KMS-11 (cell line): ENCODE data around the gene C14orf180.

Experiments
- H2AFZ ChIP-seq: fragments of 200-600 bp; sonication (generic); 2 replicates; pipeline ENCODE4 v1.6.1; 2016; ENCODE audit warnings: antibody characterized with exemption, mixed run types, low read depth
- H3K27ac ChIP-seq: fragments of 200-600 bp; sonication (generic); 2 replicates; pipeline ENCODE4 v1.6.1; 2016; ENCODE audit warnings: mild to moderate bottlenecking, mixed run types
- H3K27me3 ChIP-seq: fragments of 200-600 bp; sonication (generic); 2 replicates; pipeline ENCODE4 v1.6.1; 2017; ENCODE audit warnings: mild to moderate bottlenecking, low read depth, mixed run types, moderate library complexity; ENCODE audit not compliant: insufficient read depth
- H3K36me3 ChIP-seq: fragments of 200-600 bp; sonication (generic); 2 replicates; pipeline ENCODE4 v1.6.1; 2017; ENCODE audit warnings: mild to moderate bottlenecking, mixed run types; ENCODE audit not compliant: insufficient read depth
- H3K4me1 ChIP-seq: fragments of 200-600 bp; sonication (generic); 2 replicates; pipeline ENCODE4 v1.6.1; 2016; ENCODE audit warnings: mild to moderate bottlenecking, low read depth, mixed run types; ENCODE audit not compliant: poor library complexity, severe bottlenecking
- H3K4me2 ChIP-seq: fragments of 200-600 bp; sonication (generic); 2 replicates; pipeline ENCODE4 v1.7.0; 2016; ENCODE audit warnings: mild to moderate bottlenecking, mixed run types
- H3K4me3 ChIP-seq: fragments of 200-600 bp; sonication (generic); IDR thresholded peaks from 2 replicates; pipeline ENCODE4 v1.6.1; 2017; ENCODE audit warnings: low read depth, low read length, mixed read lengths; ENCODE audit not compliant: insufficient read depth
- H3K79me2 ChIP-seq: fragments of 200-600 bp; sonication (generic); 2 replicates; pipeline ENCODE4 v1.6.1; 2016; ENCODE audit warnings: low read depth, mixed run types; ENCODE audit not compliant: insufficient read depth
- H3K9ac ChIP-seq: fragments of 200-600 bp; sonication (generic); 2 replicates; pipeline ENCODE4 v1.6.1; 2016; ENCODE audit warnings: mild to moderate bottlenecking, mixed run types
- H4K20me1 ChIP-seq: fragments of 200-600 bp; sonication (generic); 2 replicates; pipeline ENCODE4 v1.6.1; 2016; ENCODE audit warnings: mild to moderate bottlenecking, mixed run types; ENCODE audit not compliant: insufficient read depth
- TF ChIP-seq, protein P1 (sequence below): fragments of 200-600 bp; sonication (generic); conservative IDR thresholded peaks from 2 replicates; pipeline ENCODE4 v1.6.1; 2017; ENCODE audit warnings: low read depth, mild to moderate bottlenecking, antibody characterized with exemption, low read length, moderate library complexity, mixed read lengths

Gene C14orf180

GRCh38 chr14:104595116-104595675 lies 15.6 kb downstream of the C14orf180 start:
- H3K36me3 ChIP-seq: no peaks in the 10 kb centered on the region
- H3K4me3 ChIP-seq: no peak overlapping the region
- H3K4me2 ChIP-seq: no peak overlapping the region
- no peak overlapping the region for H3K27ac ChIP-seq
- H3K4me1 ChIP-seq: no peaks in the 10 kb centered on the region
- peaks cover 31% of the 10 kb centered on the region; the same call in 1 of the 2 replicates for H3K27me3 ChIP-seq
- no peak overlapping the region for H3K9ac ChIP-seq
- H3K79me2 ChIP-seq: no peaks in the 10 kb centered on the region
- no peak overlapping the region for H2AFZ ChIP-seq
- H4K20me1 ChIP-seq: no peaks in the 10 kb centered on the region
- TF ChIP-seq, protein P1, sequence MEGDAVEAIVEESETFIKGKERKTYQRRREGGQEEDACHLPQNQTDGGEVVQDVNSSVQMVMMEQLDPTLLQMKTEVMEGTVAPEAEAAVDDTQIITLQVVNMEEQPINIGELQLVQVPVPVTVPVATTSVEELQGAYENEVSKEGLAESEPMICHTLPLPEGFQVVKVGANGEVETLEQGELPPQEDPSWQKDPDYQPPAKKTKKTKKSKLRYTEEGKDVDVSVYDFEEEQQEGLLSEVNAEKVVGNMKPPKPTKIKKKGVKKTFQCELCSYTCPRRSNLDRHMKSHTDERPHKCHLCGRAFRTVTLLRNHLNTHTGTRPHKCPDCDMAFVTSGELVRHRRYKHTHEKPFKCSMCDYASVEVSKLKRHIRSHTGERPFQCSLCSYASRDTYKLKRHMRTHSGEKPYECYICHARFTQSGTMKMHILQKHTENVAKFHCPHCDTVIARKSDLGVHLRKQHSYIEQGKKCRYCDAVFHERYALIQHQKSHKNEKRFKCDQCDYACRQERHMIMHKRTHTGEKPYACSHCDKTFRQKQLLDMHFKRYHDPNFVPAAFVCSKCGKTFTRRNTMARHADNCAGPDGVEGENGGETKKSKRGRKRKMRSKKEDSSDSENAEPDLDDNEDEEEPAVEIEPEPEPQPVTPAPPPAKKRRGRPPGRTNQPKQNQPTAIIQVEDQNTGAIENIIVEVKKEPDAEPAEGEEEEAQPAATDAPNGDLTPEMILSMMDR: no peak

DNA sequence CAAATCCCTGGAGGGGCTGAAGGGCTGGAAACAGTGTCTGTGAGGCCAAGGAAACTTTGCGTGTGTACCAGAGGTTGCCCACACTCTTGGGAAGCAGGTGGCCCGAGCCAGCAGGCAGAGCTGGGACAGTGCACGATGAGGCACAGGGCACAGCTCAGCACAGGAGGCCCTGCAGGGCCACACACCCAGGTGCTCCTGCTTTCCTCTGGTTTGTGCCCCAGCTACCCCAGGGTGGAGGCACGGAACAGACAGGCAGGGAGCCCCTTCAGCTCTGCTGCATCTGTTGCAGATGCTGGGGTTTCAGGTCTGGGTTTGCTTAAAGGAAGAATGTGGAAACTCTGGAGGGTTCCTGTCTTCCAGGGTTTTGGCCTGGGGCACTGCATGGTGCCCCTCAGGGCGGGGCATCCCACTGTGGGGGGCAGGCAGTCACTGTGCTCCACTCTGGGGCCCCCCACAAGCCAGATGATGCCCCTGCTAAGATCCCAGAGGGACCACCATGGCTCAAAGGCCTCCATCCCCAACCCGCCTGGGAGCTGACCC lies 16.4 kb downstream of the C14orf180 start:
- Histone ChIP-seq H4K20me1 (no peaks in the 10 kb centered on the region), H3K4me3 (no peak overlapping the region), H3K9ac (no peak overlapping the region), H3K36me3 (no peaks in the 10 kb centered on the region), H3K79me2 (no peaks in the 10 kb centered on the region), H3K27ac (no peak overlapping the region), H2AFZ (no peak overlapping the region), H3K27me3 (peaks cover 31% of the 10 kb centered on the region; the same call in 1 of the 2 replicates), H3K4me2 (no peak overlapping the region), H3K4me1 (no peaks in the 10 kb centered on the region)
- TF ChIP-seq, protein P1: no peak

- no peaks in the 10 kb centered on the region for H3K36me3 ChIP-seq
- H3K79me2 ChIP-seq: no peaks in the 10 kb centered on the region
- peaks cover 31% of the 10 kb centered on the region; the same call in 1 of the 2 replicates for H3K27me3 ChIP-seq
- H2AFZ ChIP-seq: no peak overlapping the region
- TF ChIP-seq, protein P1: no peak
- H3K4me2 ChIP-seq: no peak overlapping the region
- no peaks in the 10 kb centered on the region for H3K4me1 ChIP-seq
- no peak overlapping the region for H3K4me3 ChIP-seq
- H3K27ac ChIP-seq: no peak overlapping the region
- no peak overlapping the region for H3K9ac ChIP-seq
- H4K20me1 ChIP-seq: no peaks in the 10 kb centered on the region
Measured at GRCh38 chr14:104596451-104596918, 16.9 kb downstream of the C14orf180 start.

DNA sequence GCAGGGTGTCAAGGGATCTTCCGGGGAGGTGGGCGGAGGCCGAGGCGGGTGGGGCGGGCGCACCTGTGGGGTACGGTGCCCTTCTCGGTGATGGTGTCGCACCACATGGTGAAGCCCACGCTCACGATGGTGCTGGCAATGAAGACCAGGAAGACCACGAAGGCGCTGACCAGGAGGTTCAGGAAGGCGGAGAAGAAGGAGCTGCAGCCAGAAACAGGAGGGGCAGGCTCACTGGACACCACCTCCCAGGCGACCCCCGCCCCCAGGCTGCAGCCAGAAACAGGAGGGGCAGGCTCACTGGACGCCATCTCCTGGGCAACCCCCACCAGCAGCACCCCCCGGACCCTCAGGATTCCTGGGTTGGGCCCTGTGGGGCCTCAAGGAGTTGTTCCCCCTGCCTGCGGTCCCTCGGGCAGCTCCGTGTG lies 17.4 kb downstream of the C14orf180 start:
- no peak overlapping the region for H3K4me2 ChIP-seq
- H3K9ac ChIP-seq: no peak overlapping the region
- H3K27ac ChIP-seq: no peak overlapping the region
- TF ChIP-seq, protein P1: no peak
- no peaks in the 10 kb centered on the region for H3K79me2 ChIP-seq
- H4K20me1 ChIP-seq: no peaks in the 10 kb centered on the region
- peaks cover 31% of the 10 kb centered on the region; the same call in 1 of the 2 replicates for H3K27me3 ChIP-seq
- H3K36me3 ChIP-seq: no peaks in the 10 kb centered on the region
- H2AFZ ChIP-seq: no peak overlapping the region
- no peak overlapping the region for H3K4me3 ChIP-seq
- H3K4me1 ChIP-seq: no peaks in the 10 kb centered on the region
